ENCODE measurements around the gene AK9.

The AK9 gene

DNA sequence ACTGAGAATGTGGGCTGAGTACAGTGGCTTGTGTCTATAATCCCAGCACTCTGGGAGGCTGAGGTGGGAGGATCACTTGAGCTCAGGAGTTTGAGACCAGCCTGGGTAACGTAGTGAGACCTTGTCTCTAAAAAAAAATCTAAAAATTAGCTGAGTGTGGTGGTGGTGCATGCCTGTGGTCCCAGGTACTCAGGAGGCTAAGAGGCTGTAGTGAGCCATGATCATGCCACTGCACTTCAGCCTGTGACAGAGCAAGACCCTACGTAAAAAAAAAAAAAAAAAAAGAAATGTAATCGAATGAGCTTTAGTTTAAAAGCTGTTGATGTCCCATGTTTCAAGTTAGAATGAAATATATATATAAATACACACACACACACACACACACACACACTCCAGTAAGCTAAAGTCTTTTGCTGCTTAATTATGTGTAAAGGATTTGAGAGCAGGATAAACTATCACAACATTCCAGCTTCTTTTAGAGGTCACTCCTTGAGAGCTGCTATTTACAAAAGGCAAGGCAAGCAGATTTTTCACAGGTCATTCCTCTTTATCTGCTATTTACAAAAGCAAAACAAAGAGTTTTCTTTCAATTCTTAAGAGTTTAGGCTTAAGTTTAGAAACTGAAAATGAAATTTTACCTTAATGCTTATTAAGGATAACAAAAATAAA lies 230.7 kb downstream of the AK9 start:
- no peak overlapping the region for H3K27ac ChIP-seq (ENCODE audit: low read length)
- H3K9me3 ChIP-seq (ENCODE audit: control insufficient read depth, low read depth, low read length): no peaks in the 10 kb centered on the region
- H3K9ac ChIP-seq (ENCODE audit: low read length): no peak overlapping the region

DNA sequence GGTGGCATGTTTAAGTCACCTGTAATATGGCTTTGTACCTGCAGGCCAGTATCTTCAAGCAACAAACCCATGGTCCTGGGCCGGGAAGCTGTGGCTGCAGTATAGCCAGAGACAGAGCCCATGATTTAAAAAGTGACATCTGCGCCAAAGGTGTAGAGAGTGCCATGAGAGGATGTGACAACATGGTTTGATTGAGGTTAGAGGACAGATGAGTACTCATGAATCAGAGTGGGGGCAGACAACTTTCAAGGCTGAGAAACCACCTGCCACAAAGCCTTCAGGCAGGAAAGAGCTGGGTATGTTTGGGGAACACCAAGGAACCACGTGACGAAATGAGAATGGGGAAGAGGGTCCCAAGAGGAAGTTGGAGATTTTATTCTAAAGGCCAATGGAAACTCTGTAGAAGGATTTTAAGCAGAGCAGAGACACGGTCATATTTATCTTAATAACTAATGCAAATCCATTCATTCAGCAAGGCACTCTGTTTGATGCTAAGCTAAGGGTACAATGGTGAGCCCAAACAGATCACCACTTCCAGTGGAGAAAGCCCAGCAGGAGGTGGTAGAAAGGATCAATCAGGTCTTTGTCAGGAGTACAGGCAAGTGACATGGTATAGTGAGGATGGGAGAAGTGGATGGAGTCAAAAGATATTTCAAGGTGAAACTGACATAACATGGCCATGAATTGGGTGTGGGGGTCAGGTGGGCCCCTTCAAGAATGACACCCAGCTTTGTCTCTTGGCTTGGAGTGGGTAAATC lies 232.0 kb downstream of the AK9 start:
- Histone ChIP-seq H3K4me1 (ENCODE audit: control insufficient read depth, low read depth, low read length) (peaks cover 25% of the 10 kb centered on the region), H3K27ac (ENCODE audit: low read length) (no peak overlapping the region), H3K4me3 (ENCODE audit: low read length) (no peak overlapping the region)

More for the DNA sequence above, 230.7 kb downstream of the AK9 start:
- Histone ChIP-seq H3K4me1 (ENCODE audit: control insufficient read depth, low read depth, low read length) (peaks cover 19% of the 10 kb centered on the region), H3K36me3 (ENCODE audit: control insufficient read depth, low read depth, low read length) (peaks cover 33% of the 10 kb centered on the region), H3K27me3 (ENCODE audit: control insufficient read depth, insufficient read depth, low read length) (no peaks in the 10 kb centered on the region), H3K4me3 (ENCODE audit: low read length) (no peak overlapping the region)

DNA sequence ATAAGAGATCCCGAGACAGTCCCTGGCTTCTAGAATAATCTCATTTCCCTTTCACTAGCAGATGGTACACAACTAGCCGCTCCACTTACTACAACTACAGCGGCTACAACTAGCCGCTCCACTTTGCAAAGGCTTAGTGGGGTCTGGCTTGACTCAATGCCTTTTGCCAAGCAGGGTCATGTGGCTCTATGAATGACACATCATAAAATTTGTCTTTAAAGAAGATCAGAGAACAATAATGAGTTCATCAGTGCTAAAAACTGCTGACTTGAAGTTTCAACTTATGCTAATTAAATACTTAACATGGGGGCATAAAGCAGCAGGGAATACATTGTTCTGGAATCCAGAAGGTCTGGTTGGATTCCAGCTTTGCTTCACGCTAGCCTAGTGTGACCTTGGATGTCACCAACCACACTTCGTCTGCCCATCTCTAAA lies 233.4 kb downstream of the AK9 start:
- Histone ChIP-seq H3K4me3 (ENCODE audit: low read length) (no peak overlapping the region), H3K9me3 (ENCODE audit: control insufficient read depth, low read depth, low read length) (no peaks in the 10 kb centered on the region), H3K4me1 (ENCODE audit: control insufficient read depth, low read depth, low read length) (peaks cover 25% of the 10 kb centered on the region), H3K36me3 (ENCODE audit: control insufficient read depth, low read depth, low read length) (peaks cover 15% of the 10 kb centered on the region), H3K27ac (ENCODE audit: low read length) (no peak overlapping the region), H3K27me3 (ENCODE audit: control insufficient read depth, insufficient read depth, low read length) (no peaks in the 10 kb centered on the region), H3K9ac (ENCODE audit: low read length) (no peak overlapping the region)

More for the DNA sequence above, 232.0 kb downstream of the AK9 start:
- Histone ChIP-seq H3K36me3 (ENCODE audit: control insufficient read depth, low read depth, low read length) (peaks cover 20% of the 10 kb centered on the region), H3K27me3 (ENCODE audit: control insufficient read depth, insufficient read depth, low read length) (no peaks in the 10 kb centered on the region), H3K9me3 (ENCODE audit: control insufficient read depth, low read depth, low read length) (no peaks in the 10 kb centered on the region), H3K9ac (ENCODE audit: low read length) (no peak overlapping the region)

DNA sequence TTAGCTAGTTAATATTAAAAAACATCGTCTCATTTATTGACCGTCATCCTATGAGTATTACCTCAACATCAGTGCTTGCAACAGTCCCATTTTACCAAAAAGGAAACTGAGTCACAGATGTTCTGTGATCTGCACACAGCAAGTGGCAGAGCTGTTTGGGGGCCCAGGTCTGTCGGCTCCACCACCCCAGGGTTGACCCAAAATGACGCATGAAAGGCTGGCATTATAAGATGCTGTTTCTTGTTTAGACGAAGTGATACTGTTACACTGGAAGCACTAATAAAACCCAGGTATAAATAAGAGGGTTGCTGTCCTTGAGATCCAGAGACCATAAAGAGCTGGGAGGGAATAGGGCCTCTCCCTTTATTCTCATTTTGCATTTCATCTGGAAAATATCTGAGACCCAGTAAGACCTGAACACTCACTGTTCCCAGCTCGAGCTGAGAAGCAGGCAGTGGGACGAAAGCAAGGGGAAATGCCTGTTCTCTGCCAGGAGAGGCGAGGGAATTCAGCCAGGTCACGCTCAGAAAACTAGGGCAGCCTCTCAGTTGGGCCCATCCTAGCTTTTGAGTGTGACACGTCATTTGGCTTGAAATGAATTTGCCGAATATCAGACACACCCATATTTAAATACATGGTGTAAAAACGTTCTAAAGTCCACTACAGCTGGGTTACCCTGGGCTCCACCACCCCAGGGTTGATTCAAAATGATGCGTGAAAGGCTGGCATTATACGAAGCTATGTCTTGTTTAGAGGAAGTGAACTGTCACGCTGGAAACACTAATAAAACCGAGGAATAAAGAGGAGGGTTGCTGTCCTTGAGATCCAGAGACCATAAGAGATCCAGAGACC lies 234.1 kb downstream of the AK9 start:
- peaks cover 11% of the 10 kb centered on the region for H3K36me3 ChIP-seq (ENCODE audit: control insufficient read depth, low read depth, low read length)
- H3K27ac ChIP-seq (ENCODE audit: low read length): no peak overlapping the region
- peak overlapping the region; percentile 79 for H3K4me3 ChIP-seq (ENCODE audit: low read length)
- no peaks in the 10 kb centered on the region for H3K9me3 ChIP-seq (ENCODE audit: control insufficient read depth, low read depth, low read length)
- no peaks in the 10 kb centered on the region for H3K27me3 ChIP-seq (ENCODE audit: control insufficient read depth, insufficient read depth, low read length)
- peaks cover 25% of the 10 kb centered on the region for H3K4me1 ChIP-seq (ENCODE audit: control insufficient read depth, low read depth, low read length)
- no peak overlapping the region for H3K9ac ChIP-seq (ENCODE audit: low read length)

DNA sequence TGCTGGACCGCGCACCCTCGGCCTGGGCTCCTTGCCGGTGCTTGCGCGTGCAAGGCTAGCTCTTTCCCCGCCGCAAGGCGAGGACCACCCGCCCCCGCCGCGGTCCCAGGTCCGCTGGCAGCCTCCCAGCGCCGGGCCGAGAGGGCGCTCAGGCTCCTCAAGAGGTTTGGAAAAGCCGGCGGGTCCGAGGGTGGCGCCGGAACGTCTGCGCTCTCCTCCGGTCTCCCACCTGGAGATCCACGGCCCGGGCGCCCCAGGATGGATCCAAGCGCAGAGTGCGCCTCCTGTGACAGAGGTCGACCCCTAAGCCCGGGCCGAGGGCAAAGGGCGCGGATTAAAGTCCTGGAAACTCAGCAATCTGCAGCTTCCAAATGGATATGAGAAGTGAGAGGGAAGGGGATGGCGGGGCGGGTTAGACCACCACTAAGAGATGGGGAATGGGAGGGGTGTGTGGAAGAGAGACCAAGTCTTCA lies 234.9 kb downstream of the AK9 start:
- H3K27ac ChIP-seq (ENCODE audit: low read length): no peak overlapping the region
- peaks cover 10% of the 10 kb centered on the region for H3K36me3 ChIP-seq (ENCODE audit: control insufficient read depth, low read depth, low read length)
- no peaks in the 10 kb centered on the region for H3K9me3 ChIP-seq (ENCODE audit: control insufficient read depth, low read depth, low read length)
- peaks cover 25% of the 10 kb centered on the region for H3K4me1 ChIP-seq (ENCODE audit: control insufficient read depth, low read depth, low read length)
- no peak overlapping the region for H3K9ac ChIP-seq (ENCODE audit: low read length)
- H3K4me3 ChIP-seq (ENCODE audit: low read length): peak overlapping the region; percentile 79
- no peaks in the 10 kb centered on the region for H3K27me3 ChIP-seq (ENCODE audit: control insufficient read depth, insufficient read depth, low read length)

DNA sequence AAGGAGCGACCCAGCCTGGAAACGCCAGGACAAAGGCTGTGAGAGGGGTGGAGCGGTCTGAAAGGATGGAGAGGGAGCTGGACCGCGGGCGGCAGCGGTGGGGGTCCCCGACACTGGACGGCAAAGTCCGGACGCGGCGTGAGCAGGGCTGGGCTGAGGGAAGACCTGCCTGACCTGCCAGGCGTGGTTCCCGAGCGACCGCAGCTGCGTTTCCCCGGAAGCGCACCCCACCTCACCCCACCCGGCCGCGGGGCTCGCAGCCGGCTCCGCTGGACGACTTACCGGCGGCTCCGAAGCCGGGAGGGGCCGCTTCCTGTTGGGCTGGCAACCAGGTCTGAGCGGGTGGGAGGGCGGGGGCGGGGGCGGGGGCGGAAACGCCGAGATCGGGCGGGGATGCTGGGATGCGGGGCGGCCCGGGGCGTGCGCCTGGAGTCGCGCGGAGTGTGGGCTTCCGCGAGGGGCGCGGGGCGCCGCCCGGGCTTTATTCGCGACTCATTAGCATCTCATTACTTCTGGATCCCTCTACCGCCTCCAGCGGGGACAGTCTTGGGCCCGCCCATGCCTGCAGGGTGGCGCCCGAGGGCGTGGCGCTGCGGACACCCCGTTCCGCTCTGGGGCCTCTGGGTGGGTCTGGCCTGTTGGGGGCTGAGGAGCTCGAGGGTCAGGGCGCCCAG lies 235.4 kb downstream of the AK9 start, which contains the start of gene MICAL1:
Gene MICAL1, minus strand, starts transcription at position 336 of the 674 bp plus-strand sequence. CDS start 1,576 bp downstream, outside the sequence.
- peak within 1 kb of the TSS; percentile 58 for H3K9ac ChIP-seq (ENCODE audit: low read length)
- no peak within 1 kb of the TSS for H3K27ac ChIP-seq (ENCODE audit: low read length)
- H3K36me3 ChIP-seq (ENCODE audit: control insufficient read depth, low read depth, low read length): peaks cover 8% of the 10 kb centered on the region
- H3K9me3 ChIP-seq (ENCODE audit: control insufficient read depth, low read depth, low read length): no peaks in the 10 kb centered on the region
- no peaks in the 10 kb centered on the region for H3K27me3 ChIP-seq (ENCODE audit: control insufficient read depth, insufficient read depth, low read length)
- H3K4me1 ChIP-seq (ENCODE audit: control insufficient read depth, low read depth, low read length): peaks cover 25% of the 10 kb centered on the region
- peak within 1 kb of the TSS; percentile 79 for H3K4me3 ChIP-seq (ENCODE audit: low read length)

DNA sequence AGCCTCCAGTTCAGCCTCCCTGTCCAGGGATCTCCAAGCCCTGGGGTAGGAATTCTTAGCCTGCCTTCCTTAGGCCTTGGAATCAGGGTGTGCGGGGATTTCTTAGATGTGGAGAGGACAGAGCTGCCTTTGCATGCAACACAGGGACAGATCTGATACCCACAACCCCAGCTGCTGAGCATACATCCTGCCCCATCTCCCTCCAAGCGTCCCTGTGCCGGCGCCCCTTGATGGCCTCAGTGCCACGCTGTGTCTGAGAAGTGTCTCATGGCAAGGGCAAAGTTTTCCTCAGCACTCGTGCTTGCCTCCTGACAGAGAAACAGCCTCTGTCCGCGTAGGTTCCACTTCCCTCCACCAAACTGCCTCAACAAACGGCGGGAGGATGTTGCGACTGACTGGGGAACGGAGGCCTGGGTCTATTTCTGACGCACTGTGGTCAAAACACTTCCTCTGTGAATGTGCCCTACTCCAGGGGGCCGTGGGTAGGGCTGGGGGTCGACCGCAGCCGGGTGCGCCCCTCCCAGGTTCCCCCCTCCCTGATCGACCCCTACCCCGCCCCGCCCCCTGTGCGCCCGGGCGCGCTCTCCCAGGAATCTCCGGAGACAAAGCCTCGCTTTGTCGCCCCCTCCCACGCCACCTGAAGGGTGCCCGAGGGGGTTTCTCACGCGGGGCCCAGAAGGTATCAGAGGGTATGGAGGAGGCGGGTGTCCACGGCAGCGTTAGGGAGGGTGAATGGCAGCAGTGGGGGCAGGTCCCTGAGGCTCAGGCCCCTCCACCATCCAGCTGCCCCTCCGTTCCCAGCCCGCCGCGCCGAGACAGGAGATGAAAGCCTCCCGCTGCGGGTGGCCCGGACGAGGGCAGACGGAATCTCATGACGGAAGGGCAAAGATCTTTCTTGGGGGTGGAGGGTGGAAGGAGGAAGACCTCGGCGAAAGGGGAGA lies 236.2 kb downstream of the AK9 start:
- H3K9ac ChIP-seq (ENCODE audit: low read length): peak overlapping the region; percentile 58
- no peaks in the 10 kb centered on the region for H3K27me3 ChIP-seq (ENCODE audit: control insufficient read depth, insufficient read depth, low read length)
- peaks cover 25% of the 10 kb centered on the region for H3K4me1 ChIP-seq (ENCODE audit: control insufficient read depth, low read depth, low read length)
- H3K9me3 ChIP-seq (ENCODE audit: control insufficient read depth, low read depth, low read length): no peaks in the 10 kb centered on the region
- H3K27ac ChIP-seq (ENCODE audit: low read length): no peak overlapping the region
- peaks cover 8% of the 10 kb centered on the region for H3K36me3 ChIP-seq (ENCODE audit: control insufficient read depth, low read depth, low read length)
- peak overlapping the region; percentile 79 for H3K4me3 ChIP-seq (ENCODE audit: low read length)

DNA sequence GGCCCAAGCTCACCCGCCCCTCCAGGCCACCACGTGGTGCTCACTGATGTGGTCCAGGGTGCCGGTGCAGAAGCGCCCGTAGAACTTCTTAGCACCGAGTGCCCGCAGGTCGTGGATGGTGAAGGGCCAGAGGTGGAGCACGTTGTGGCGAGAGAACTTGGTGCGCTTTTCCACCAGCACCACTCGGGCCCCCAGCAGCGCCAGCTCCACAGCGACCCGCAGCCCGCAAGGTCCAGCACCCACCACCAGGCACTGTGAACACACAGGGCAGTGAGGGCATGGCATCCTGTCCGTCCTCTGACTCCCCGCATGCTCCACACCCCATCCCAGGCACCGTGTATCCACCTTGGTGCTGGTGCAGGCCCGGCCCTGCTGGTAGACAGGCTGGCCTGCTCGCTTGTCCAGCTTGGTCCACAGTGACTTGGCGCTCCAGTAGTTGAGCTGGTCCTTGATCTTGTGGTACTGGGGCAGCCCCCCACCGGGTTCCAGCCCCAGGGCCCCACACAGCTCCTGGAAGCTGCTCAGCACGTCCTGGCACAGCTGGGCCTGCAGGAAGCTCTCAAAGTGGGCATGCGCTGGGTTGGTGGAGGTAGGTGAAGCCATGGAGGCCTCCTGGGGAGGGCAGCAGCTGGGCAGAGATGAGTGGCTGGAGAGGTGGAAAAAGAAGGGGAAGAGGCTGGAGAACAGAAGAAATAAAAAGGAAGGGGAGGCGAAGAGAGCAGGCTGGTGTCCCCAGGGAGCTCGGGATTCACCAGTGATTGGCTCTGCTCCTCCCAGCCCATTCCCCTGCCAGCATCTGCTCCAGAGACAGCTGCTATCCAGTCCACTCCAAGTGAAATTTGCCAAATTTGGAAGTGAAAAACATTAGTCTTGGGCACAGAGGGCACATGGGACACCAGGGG lies 237.2 kb downstream of the AK9 start:
- no peak overlapping the region for H3K27ac ChIP-seq (ENCODE audit: low read length)

DNA sequence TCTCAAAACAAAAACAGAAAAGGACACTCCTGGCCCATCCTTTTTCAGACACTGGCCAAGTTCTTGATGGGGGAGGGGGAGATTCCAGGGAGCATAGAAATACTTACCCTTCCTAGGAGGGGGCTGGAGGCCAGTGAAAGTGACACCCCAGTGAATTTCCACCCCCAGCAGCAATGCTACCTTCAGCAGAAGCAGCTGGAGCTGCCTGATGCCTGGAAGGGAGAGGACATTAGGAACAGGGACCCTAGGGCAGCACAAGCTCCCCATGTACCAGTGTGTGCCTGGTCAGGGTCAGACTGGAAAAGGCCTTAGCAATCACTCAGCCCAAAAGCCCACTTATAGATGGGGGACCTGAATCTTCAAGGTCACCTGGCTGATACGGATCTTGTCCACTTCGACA lies 237.8 kb downstream of the AK9 start:
- Histone ChIP-seq H3K4me3 (ENCODE audit: low read length) (no peak overlapping the region), H3K27ac (ENCODE audit: low read length) (no peak overlapping the region), H3K9me3 (ENCODE audit: control insufficient read depth, low read depth, low read length) (no peaks in the 10 kb centered on the region), H3K36me3 (ENCODE audit: control insufficient read depth, low read depth, low read length) (peaks cover 8% of the 10 kb centered on the region), H3K9ac (ENCODE audit: low read length) (no peak overlapping the region), H3K4me1 (ENCODE audit: control insufficient read depth, low read depth, low read length) (peaks cover 24% of the 10 kb centered on the region), H3K27me3 (ENCODE audit: control insufficient read depth, insufficient read depth, low read length) (no peaks in the 10 kb centered on the region)

More for the DNA sequence above, 237.2 kb downstream of the AK9 start:
- Histone ChIP-seq H3K36me3 (ENCODE audit: control insufficient read depth, low read depth, low read length) (peaks cover 8% of the 10 kb centered on the region), H3K9ac (ENCODE audit: low read length) (no peak overlapping the region), H3K27me3 (ENCODE audit: control insufficient read depth, insufficient read depth, low read length) (no peaks in the 10 kb centered on the region), H3K4me3 (ENCODE audit: low read length) (peak overlapping the region; percentile 79), H3K9me3 (ENCODE audit: control insufficient read depth, low read depth, low read length) (no peaks in the 10 kb centered on the region), H3K4me1 (ENCODE audit: control insufficient read depth, low read depth, low read length) (peaks cover 25% of the 10 kb centered on the region)
